Activated naive CD8-positive, alpha-beta T cell (primary cell): ENCODE results near the gene HMGN1.

Experiments
- H3K27ac Mint-ChIP-seq: one replicate; pipeline ENCODE4 v1.8.0; 2021; ENCODE audit warnings: mixed read lengths
- H3K27me3 Mint-ChIP-seq: one replicate; pipeline ENCODE4 v1.8.0; 2021; ENCODE audit warnings: mixed read lengths
- H3K36me3 Mint-ChIP-seq: one replicate; pipeline ENCODE4 v1.8.0; 2021; ENCODE audit warnings: mixed read lengths
- H3K4me1 Mint-ChIP-seq: one replicate; pipeline ENCODE4 v1.8.0; 2021; ENCODE audit warnings: low read depth, mixed read lengths
- H3K4me3 Mint-ChIP-seq: one replicate; pipeline ENCODE4 v1.8.0; 2021; ENCODE audit warnings: mild to moderate bottlenecking, mixed read lengths
- H3K9me3 Mint-ChIP-seq: one replicate; pipeline ENCODE4 v1.8.0; 2021; ENCODE audit warnings: low read depth, mixed read lengths

Gene HMGN1

GRCh38 chr21:39349211-39350093 is 564 bp upstream of the HMGN1 start:
- peaks cover 2% of the 10 kb centered on the region for H3K27me3 Mint-ChIP-seq
- H3K27ac Mint-ChIP-seq, result peak overlapping the region; percentile 99

GRCh38 chr21:39348040-39348354 is 891 bp downstream of the HMGN1 start:
- H3K9me3 Mint-ChIP-seq, result no peaks in the 10 kb centered on the region
- H3K4me3 Mint-ChIP-seq, result peak overlapping the region; percentile 86

More at GRCh38 chr21:39349211-39350093, 564 bp upstream of the HMGN1 start:
- Mint-ChIP-seq H3K9me3 (no peaks in the 10 kb centered on the region), H3K36me3 (peaks cover 14% of the 10 kb centered on the region), H3K4me1 (peaks cover 32% of the 10 kb centered on the region), H3K4me3 (peak overlapping the region; percentile 98)

GRCh38 chr21:39347537-39347936 is 1.4 kb downstream of the HMGN1 start:
- H3K4me3 Mint-ChIP-seq, result peak overlapping the region; percentile 86
- H3K36me3 Mint-ChIP-seq, result peaks cover 20% of the 10 kb centered on the region
- H3K27me3 Mint-ChIP-seq, result no peaks in the 10 kb centered on the region
- peak overlapping the region; percentile 90 for H3K27ac Mint-ChIP-seq
- no peaks in the 10 kb centered on the region for H3K9me3 Mint-ChIP-seq
- peaks cover 36% of the 10 kb centered on the region for H3K4me1 Mint-ChIP-seq

More at GRCh38 chr21:39348040-39348354, 891 bp downstream of the HMGN1 start:
- Mint-ChIP-seq H3K27me3 (no peaks in the 10 kb centered on the region), H3K4me1 (peaks cover 36% of the 10 kb centered on the region), H3K27ac (peak overlapping the region; percentile 90), H3K36me3 (peaks cover 20% of the 10 kb centered on the region)

- Mint-ChIP-seq H3K27ac (peak overlapping the region; percentile 64), H3K4me3 (peak overlapping the region; percentile 86), H3K9me3 (no peaks in the 10 kb centered on the region), H3K4me1 (peaks cover 36% of the 10 kb centered on the region), H3K27me3 (no peaks in the 10 kb centered on the region), H3K36me3 (peaks cover 22% of the 10 kb centered on the region)
These were observed 2.1 kb downstream of the HMGN1 start for GRCh38 chr21:39346671-39347331.

GRCh38 chr21:39346206-39346605 is 2.7 kb downstream of the HMGN1 start:
- H3K27ac Mint-ChIP-seq, result peak overlapping the region; percentile 64
- H3K9me3 Mint-ChIP-seq, result no peaks in the 10 kb centered on the region
- peaks cover 24% of the 10 kb centered on the region for H3K36me3 Mint-ChIP-seq
- H3K4me3 Mint-ChIP-seq, result peak overlapping the region; percentile 86
- H3K4me1 Mint-ChIP-seq, result peaks cover 36% of the 10 kb centered on the region
- H3K27me3 Mint-ChIP-seq, result no peaks in the 10 kb centered on the region

GRCh38 chr21:39345440-39345839 is 3.4 kb downstream of the HMGN1 start:
- Mint-ChIP-seq H3K4me1 (peaks cover 36% of the 10 kb centered on the region), H3K9me3 (no peaks in the 10 kb centered on the region), H3K27ac (peak overlapping the region; percentile 64), H3K36me3 (peaks cover 24% of the 10 kb centered on the region), H3K27me3 (no peaks in the 10 kb centered on the region), H3K4me3 (peak overlapping the region; percentile 86)

- Mint-ChIP-seq H3K27ac (peak overlapping the region; percentile 64), H3K36me3 (peaks cover 24% of the 10 kb centered on the region)
These were observed 4.0 kb downstream of the HMGN1 start for GRCh38 chr21:39344848-39345247.

GRCh38 chr21:39341249-39341923 is 7.5 kb downstream of the HMGN1 start:
- Mint-ChIP-seq H3K36me3 (peaks cover 21% of the 10 kb centered on the region), H3K9me3 (no peaks in the 10 kb centered on the region), H3K4me3 (no peak overlapping the region), H3K4me1 (peaks cover 21% of the 10 kb centered on the region), H3K27me3 (no peaks in the 10 kb centered on the region), H3K27ac (no peak overlapping the region)

More at GRCh38 chr21:39344848-39345247, 4.0 kb downstream of the HMGN1 start:
- no peaks in the 10 kb centered on the region for H3K27me3 Mint-ChIP-seq
- H3K4me3 Mint-ChIP-seq, result peak overlapping the region; percentile 86
- H3K9me3 Mint-ChIP-seq, result no peaks in the 10 kb centered on the region
- H3K4me1 Mint-ChIP-seq, result peaks cover 33% of the 10 kb centered on the region

GRCh38 chr21:39340687-39341086 is 8.2 kb downstream of the HMGN1 start:
- no peak overlapping the region for H3K27ac Mint-ChIP-seq
- H3K36me3 Mint-ChIP-seq, result peaks cover 18% of the 10 kb centered on the region
- no peaks in the 10 kb centered on the region for H3K9me3 Mint-ChIP-seq
- H3K4me1 Mint-ChIP-seq, result peaks cover 14% of the 10 kb centered on the region
- H3K27me3 Mint-ChIP-seq, result no peaks in the 10 kb centered on the region
- no peak overlapping the region for H3K4me3 Mint-ChIP-seq

GRCh38 chr21:39339231-39339630 is 9.7 kb downstream of the HMGN1 start:
- peaks cover 10% of the 10 kb centered on the region for H3K36me3 Mint-ChIP-seq
- no peak overlapping the region for H3K4me3 Mint-ChIP-seq
- no peaks in the 10 kb centered on the region for H3K9me3 Mint-ChIP-seq
- no peaks in the 10 kb centered on the region for H3K27me3 Mint-ChIP-seq
- no peak overlapping the region for H3K27ac Mint-ChIP-seq
- peaks cover 5% of the 10 kb centered on the region for H3K4me1 Mint-ChIP-seq

GRCh38 chr21:39336457-39337008 is 12.4 kb downstream of the HMGN1 start:
- no peaks in the 10 kb centered on the region for H3K9me3 Mint-ChIP-seq
- H3K27ac Mint-ChIP-seq, result no peak overlapping the region
- H3K36me3 Mint-ChIP-seq, result no peaks in the 10 kb centered on the region
- no peaks in the 10 kb centered on the region for H3K4me1 Mint-ChIP-seq
- H3K27me3 Mint-ChIP-seq, result no peaks in the 10 kb centered on the region
- no peak overlapping the region for H3K4me3 Mint-ChIP-seq

- H3K4me3 Mint-ChIP-seq, result no peak overlapping the region
- H3K4me1 Mint-ChIP-seq, result no peaks in the 10 kb centered on the region
- H3K27ac Mint-ChIP-seq, result no peak overlapping the region
- H3K36me3 Mint-ChIP-seq, result no peaks in the 10 kb centered on the region
- H3K27me3 Mint-ChIP-seq, result no peaks in the 10 kb centered on the region
- no peaks in the 10 kb centered on the region for H3K9me3 Mint-ChIP-seq
These were observed 14.3 kb downstream of the HMGN1 start for GRCh38 chr21:39334611-39335010.

GRCh38 chr21:39332175-39332574 is 16.7 kb downstream of the HMGN1 start:
- no peaks in the 10 kb centered on the region for H3K9me3 Mint-ChIP-seq
- no peaks in the 10 kb centered on the region for H3K4me1 Mint-ChIP-seq
- H3K4me3 Mint-ChIP-seq, result no peak overlapping the region
- no peak overlapping the region for H3K27ac Mint-ChIP-seq
- no peaks in the 10 kb centered on the region for H3K36me3 Mint-ChIP-seq
- peaks cover 2% of the 10 kb centered on the region for H3K27me3 Mint-ChIP-seq

- Mint-ChIP-seq H3K27ac (no peak overlapping the region), H3K4me3 (no peak overlapping the region), H3K27me3 (peaks cover 4% of the 10 kb centered on the region), H3K9me3 (no peaks in the 10 kb centered on the region), H3K36me3 (no peaks in the 10 kb centered on the region), H3K4me1 (no peaks in the 10 kb centered on the region)
These were observed 18.9 kb downstream of the HMGN1 start for GRCh38 chr21:39330001-39330400.

GRCh38 chr21:39327727-39328126 is 21.2 kb downstream of the HMGN1 start:
- no peak overlapping the region for H3K4me3 Mint-ChIP-seq
- no peak overlapping the region for H3K27ac Mint-ChIP-seq
- H3K36me3 Mint-ChIP-seq, result no peaks in the 10 kb centered on the region
- no peaks in the 10 kb centered on the region for H3K9me3 Mint-ChIP-seq
- no peaks in the 10 kb centered on the region for H3K4me1 Mint-ChIP-seq
- peaks cover 4% of the 10 kb centered on the region for H3K27me3 Mint-ChIP-seq
